Measurements from ENCODE around the gene C22orf23. TPM values are rescaled to one million over a fixed set of nuclear protein-coding genes. Genes with fewer than 3 reads are reported as not detected.
A peak's percentile ranks its signal among the peaks of the same experiment; 100 is the strongest.

Gene C22orf23
- total RNA-seq, 4 donors from 2014 or later = 0.31 to 0.40 TPM; not detected in 2

DNA sequence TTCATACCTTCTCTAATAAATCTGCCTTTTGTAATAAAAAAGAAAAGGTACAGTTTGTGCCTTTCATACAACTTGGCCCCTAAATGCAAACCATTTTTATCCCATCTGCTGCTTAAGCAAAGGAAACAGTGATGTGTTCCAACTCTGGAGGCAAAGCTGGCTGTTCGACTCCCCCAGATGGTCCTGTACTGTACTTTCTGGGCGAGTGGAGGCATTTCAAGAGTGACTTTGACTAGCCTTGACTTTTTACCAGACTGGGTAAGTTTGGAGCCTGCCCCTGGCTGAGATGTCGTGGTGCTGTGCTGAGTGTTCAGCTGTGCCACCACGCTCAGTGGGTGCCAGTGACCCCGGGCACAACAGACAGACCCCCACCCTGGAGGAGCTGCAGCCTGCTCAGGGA is 37.1 kb downstream of the C22orf23 start:
- peaks cover 0 to 95% of the 10 kb centered on the region in 2 donors for H3K36me3 ChIP-seq
- H3K9me3 ChIP-seq = no peaks in the 10 kb centered on the region
- H3K4me3 ChIP-seq = no peak overlapping the region
- peak overlapping the region in 3 of 4 donors; percentile 41 to 63 (median 44) for H3K27ac ChIP-seq
- H3K4me1 ChIP-seq = peaks cover 0 to 24% (median 4%) of the 10 kb centered on the region in 3 donors
- WGBS, 2 donors (ENCODE audit: low coverage in 1 of 2) = no CpG with 5 or more reads among the region's 5 CpGs
- no peak for TF ChIP-seq EP300 (IDR thresholded peaks at IDR 0.05)
- TF ChIP-seq POLR2A (IDR thresholded peaks at IDR 0.05) = no peak
- TF ChIP-seq POLR2AphosphoS5 (IDR thresholded peaks at IDR 0.05) = no peak
- TF ChIP-seq, protein P1, sequence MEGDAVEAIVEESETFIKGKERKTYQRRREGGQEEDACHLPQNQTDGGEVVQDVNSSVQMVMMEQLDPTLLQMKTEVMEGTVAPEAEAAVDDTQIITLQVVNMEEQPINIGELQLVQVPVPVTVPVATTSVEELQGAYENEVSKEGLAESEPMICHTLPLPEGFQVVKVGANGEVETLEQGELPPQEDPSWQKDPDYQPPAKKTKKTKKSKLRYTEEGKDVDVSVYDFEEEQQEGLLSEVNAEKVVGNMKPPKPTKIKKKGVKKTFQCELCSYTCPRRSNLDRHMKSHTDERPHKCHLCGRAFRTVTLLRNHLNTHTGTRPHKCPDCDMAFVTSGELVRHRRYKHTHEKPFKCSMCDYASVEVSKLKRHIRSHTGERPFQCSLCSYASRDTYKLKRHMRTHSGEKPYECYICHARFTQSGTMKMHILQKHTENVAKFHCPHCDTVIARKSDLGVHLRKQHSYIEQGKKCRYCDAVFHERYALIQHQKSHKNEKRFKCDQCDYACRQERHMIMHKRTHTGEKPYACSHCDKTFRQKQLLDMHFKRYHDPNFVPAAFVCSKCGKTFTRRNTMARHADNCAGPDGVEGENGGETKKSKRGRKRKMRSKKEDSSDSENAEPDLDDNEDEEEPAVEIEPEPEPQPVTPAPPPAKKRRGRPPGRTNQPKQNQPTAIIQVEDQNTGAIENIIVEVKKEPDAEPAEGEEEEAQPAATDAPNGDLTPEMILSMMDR (IDR thresholded peaks at IDR 0.05) = no peak
- no peaks in the 10 kb centered on the region for H3K27me3 ChIP-seq
- ATAC-seq = no peak

DNA sequence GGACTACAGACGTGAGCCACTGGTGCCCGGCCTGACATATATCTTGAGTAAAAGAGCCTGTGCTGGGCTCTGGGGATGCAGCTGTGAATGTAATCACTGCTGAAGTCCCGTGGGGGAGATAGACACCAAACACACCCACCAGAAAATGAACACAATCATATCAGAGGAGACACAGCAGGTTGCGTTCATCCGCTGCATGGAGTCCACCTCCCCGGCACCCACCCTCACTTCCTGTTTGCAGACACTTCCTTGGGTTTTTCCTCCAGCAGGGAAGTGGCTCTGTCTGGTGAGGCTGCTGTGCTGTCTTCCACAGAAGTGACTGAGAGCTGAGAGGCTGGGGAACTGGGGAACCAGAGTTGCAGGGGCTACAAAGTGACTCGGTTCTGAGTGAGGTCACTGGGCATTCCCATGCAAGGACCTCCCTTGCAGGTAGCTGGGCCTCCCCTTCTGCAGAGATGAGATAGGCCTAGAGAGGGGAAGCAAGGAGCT is 40.1 kb downstream of the C22orf23 start:
- Histone ChIP-seq H3K27me3 (no peaks in the 10 kb centered on the region), H3K4me3 (no peak overlapping the region), H3K4me1 (peaks cover 0 to 47% (median 16%) of the 10 kb centered on the region in 3 donors), H3K27ac (peak overlapping the region in 3 of 4 donors; percentile 26 to 94 (median 91)), H3K36me3 (peaks cover 0 to 64% of the 10 kb centered on the region in 2 donors), H3K9me3 (no peaks in the 10 kb centered on the region)
- no CpG with 5 or more reads among the region's 7 CpGs for WGBS, 2 donors (ENCODE audit: low coverage in 1 of 2)
- no peak for ATAC-seq
- no peak for TF ChIP-seq POLR2A (IDR thresholded peaks at IDR 0.05)
- TF ChIP-seq POLR2AphosphoS5 (IDR thresholded peaks at IDR 0.05) = no peak
- TF ChIP-seq EP300 (IDR thresholded peaks at IDR 0.05) = no peak
- TF ChIP-seq, protein P1 (IDR thresholded peaks at IDR 0.05) = no peak

DNA sequence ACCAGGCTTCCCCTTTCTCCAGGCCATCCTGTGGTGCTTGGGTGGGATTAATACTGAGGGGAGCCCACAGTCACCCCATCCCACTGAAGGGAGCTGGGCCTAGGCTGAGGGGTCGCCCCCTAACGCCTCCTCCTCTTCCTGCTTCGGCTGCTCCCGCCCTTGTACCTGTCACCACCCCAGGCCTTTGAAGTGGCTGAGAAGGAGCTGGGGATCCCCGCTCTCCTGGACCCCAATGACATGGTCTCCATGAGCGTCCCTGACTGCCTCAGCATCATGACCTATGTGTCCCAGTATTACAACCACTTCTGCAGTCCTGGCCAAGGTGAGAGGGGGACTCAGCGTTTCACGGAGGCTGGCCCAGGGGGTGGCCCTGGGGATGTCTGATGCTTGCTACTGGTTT is 41.2 kb downstream of the C22orf23 start:
- TF ChIP-seq POLR2AphosphoS5 (IDR thresholded peaks at IDR 0.05) (no peak), EP300 (IDR thresholded peaks at IDR 0.05) (no peak), POLR2A (IDR thresholded peaks at IDR 0.05) (no peak)
- ATAC-seq = no peak
- Histone ChIP-seq H3K4me1 (peaks cover 0 to 57% (median 16%) of the 10 kb centered on the region in 3 donors), H3K27me3 (no peaks in the 10 kb centered on the region), H3K27ac (peak overlapping the region in 3 of 4 donors; percentile 91 to 94 (median 92)), H3K4me3 (no peak overlapping the region), H3K36me3 (peaks cover 0 to 53% of the 10 kb centered on the region in 2 donors), H3K9me3 (no peaks in the 10 kb centered on the region)
- WGBS, 2 donors (ENCODE audit: low coverage in 1 of 2) = 56 to 64% methylated on average over 2 to 3 of the region's 8 CpGs

DNA sequence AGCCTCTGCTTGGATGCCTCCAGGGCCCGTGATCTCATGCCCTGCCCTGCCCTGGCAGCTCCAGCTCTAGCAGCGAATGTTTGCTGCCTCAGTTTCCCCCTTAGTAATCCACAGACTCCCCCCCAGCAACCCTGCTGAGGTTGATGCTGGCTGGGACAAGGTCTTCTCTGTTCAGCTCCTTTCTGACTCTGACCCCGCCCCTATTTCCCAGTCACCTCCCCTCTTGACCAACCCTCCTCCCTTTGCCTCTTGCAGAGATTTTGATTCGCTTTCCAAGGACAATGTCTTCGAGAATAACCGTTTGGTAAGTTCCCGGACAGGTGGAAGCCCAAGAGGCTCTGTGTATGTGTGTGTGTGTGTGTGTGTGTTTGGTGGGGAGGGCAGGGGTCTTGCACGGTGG is 41.7 kb downstream of the C22orf23 start:
- Histone ChIP-seq H3K4me1 (peaks cover 0 to 62% (median 16%) of the 10 kb centered on the region in 3 donors), H3K4me3 (no peak overlapping the region), H3K9me3 (no peaks in the 10 kb centered on the region), H3K36me3 (peaks cover 0 to 48% of the 10 kb centered on the region in 2 donors), H3K27me3 (no peaks in the 10 kb centered on the region), H3K27ac (peak overlapping the region; percentile 51 to 94 (median 92))
- TF ChIP-seq, protein P1 (IDR thresholded peaks at IDR 0.05) = no peak
- no peak for TF ChIP-seq EP300 (IDR thresholded peaks at IDR 0.05)
- no peak for TF ChIP-seq POLR2A (IDR thresholded peaks at IDR 0.05)
- TF ChIP-seq POLR2AphosphoS5 (IDR thresholded peaks at IDR 0.05) = no peak
- ATAC-seq = no peak
- 19 to 60% methylated on average over 4 of the region's 8 CpGs for WGBS, 2 donors (ENCODE audit: low coverage in 1 of 2)

DNA sequence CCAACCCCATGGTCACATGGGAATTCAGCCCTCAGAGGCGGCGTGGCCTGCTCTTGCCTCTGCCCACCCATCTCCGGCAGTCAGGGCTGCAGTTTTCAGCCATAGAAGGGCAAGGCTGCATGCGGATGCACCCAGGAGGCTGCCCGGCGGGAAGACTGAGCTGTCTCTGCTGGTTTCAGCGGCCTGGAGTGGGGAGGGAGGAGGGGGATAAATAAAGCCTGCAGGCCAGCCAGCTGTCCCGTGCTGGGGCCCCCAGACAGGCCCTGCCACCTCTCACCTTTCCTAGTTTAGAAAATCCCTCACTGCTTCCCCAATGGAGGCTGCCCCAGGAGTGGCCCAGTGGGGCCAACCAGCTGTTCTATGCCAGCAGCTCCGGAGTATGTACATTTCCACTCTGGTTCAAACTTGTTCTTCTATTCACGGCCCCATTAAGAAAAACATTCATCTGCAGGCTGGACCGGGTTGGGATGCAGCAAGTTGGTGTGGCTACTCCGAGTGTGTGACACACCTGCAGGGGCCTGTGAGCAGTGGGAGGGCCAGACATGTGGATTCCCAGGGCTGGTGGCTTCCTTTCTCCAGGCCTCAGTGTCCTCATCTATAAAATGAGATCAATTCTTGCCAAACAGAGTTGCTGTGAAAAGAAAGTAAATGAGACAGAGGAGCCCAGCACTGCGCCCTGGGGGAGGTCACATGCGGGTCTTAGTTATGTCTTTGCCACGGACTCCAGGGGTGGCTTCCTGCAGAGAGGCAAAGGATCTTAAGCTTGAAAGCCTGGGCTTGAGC is 42.3 kb downstream of the C22orf23 start:
- ATAC-seq = peak; percentile 11
- Histone ChIP-seq H3K4me1 (peaks cover 0 to 63% (median 16%) of the 10 kb centered on the region in 3 donors), H3K36me3 (peaks cover 0 to 42% of the 10 kb centered on the region in 2 donors), H3K27ac (peak overlapping the region; percentile 51 to 94 (median 92)), H3K4me3 (no peak overlapping the region), H3K27me3 (no peaks in the 10 kb centered on the region), H3K9me3 (no peaks in the 10 kb centered on the region)
- TF ChIP-seq POLR2A (IDR thresholded peaks at IDR 0.05) = no peak
- TF ChIP-seq, protein P1 (IDR thresholded peaks at IDR 0.05) = no peak
- no peak for TF ChIP-seq POLR2AphosphoS5 (IDR thresholded peaks at IDR 0.05)
- TF ChIP-seq EP300 (IDR thresholded peaks at IDR 0.05) = no peak
- 22 to 50% methylated on average over 2 to 5 of the region's 15 CpGs for WGBS, 2 donors (ENCODE audit: low coverage in 1 of 2)
